ENCODE data around the gene KHK. TPM values are rescaled to one million over a fixed set of nuclear protein-coding genes. Genes with fewer than 3 reads are reported as not detected.
A peak's percentile ranks its signal among the peaks of the same experiment; 100 is the strongest.

Gene KHK
- total RNA-seq, 4 donors from 2014 or later = 1.2 to 6.1 (median 1.9) TPM

- peaks cover 0 to 19% of the 10 kb centered on the region in 2 donors for H3K36me3 ChIP-seq
- no CpG with 5 or more reads among the region's 38 CpGs for WGBS, 2 donors (ENCODE audit: low coverage in 1 of 2)
- no peak overlapping the region for H3K4me3 ChIP-seq
Measured at GRCh38 chr2:27081984-27082772, 4.4 kb upstream of the KHK start.

GRCh38 chr2:27082773-27083409 lies 3.7 kb upstream of the KHK start:
- WGBS, 2 donors (ENCODE audit: low coverage in 1 of 2) = 72 to 80% methylated on average over 1 to 4 of the region's 27 CpGs
- Histone ChIP-seq H3K4me3 (no peak overlapping the region), H3K27me3 (no peaks in the 10 kb centered on the region), H3K4me1 (peaks cover 6 to 94% (median 40%) of the 10 kb centered on the region in 3 donors), H3K9me3 (no peaks in the 10 kb centered on the region), H3K36me3 (peaks cover 0 to 19% of the 10 kb centered on the region in 2 donors), H3K27ac (peak overlapping the region in 3 of 4 donors; percentile 12 to 98 (median 96))
- TF ChIP-seq POLR2AphosphoS5 (IDR thresholded peaks at IDR 0.05) (no peak), POLR2A (IDR thresholded peaks at IDR 0.05) (no peak), CTCF (IDR thresholded peaks at IDR 0.05) (no peak), EP300 (IDR thresholded peaks at IDR 0.05) (no peak)
- ATAC-seq = no peak

More at GRCh38 chr2:27081984-27082772, 4.4 kb upstream of the KHK start:
- TF ChIP-seq POLR2A (IDR thresholded peaks at IDR 0.05) = no peak
- TF ChIP-seq CTCF (IDR thresholded peaks at IDR 0.05) = no peak
- TF ChIP-seq EP300 (IDR thresholded peaks at IDR 0.05) = no peak
- no peak for TF ChIP-seq POLR2AphosphoS5 (IDR thresholded peaks at IDR 0.05)
- Histone ChIP-seq H3K27me3 (no peaks in the 10 kb centered on the region), H3K27ac (peak overlapping the region in 2 of 4 donors; percentile 96 to 98), H3K9me3 (no peaks in the 10 kb centered on the region), H3K4me1 (peaks cover 6 to 94% (median 40%) of the 10 kb centered on the region in 3 donors)
- ATAC-seq = no peak

- no peak for ATAC-seq
- TF ChIP-seq POLR2AphosphoS5 (IDR thresholded peaks at IDR 0.05) (no peak), EP300 (IDR thresholded peaks at IDR 0.05) (no peak), POLR2A (IDR thresholded peaks at IDR 0.05) (no peak), CTCF (IDR thresholded peaks at IDR 0.05) (no peak)
- Histone ChIP-seq H3K4me3 (no peak overlapping the region), H3K27me3 (no peaks in the 10 kb centered on the region), H3K36me3 (peaks cover 0 to 19% of the 10 kb centered on the region in 2 donors), H3K4me1 (peaks cover 6 to 97% (median 37%) of the 10 kb centered on the region in 3 donors), H3K9me3 (no peaks in the 10 kb centered on the region), H3K27ac (peak overlapping the region in 3 of 4 donors; percentile 12 to 98 (median 96))
- 38 to 70% methylated on average over 1 to 8 of the region's 20 CpGs for WGBS, 2 donors (ENCODE audit: low coverage in 1 of 2)
Measured at GRCh38 chr2:27083410-27084296, 2.9 kb upstream of the KHK start.

GRCh38 chr2:27084297-27085061 lies 2.1 kb upstream of the KHK start:
- peaks cover 6 to 90% (median 37%) of the 10 kb centered on the region in 3 donors for H3K4me1 ChIP-seq

More at GRCh38 chr2:27084297-27085061, 2.1 kb upstream of the KHK start:
- no peak overlapping the region for H3K4me3 ChIP-seq
- TF ChIP-seq POLR2AphosphoS5 (IDR thresholded peaks at IDR 0.05) = no peak
- no peak for TF ChIP-seq EP300 (IDR thresholded peaks at IDR 0.05)
- TF ChIP-seq CTCF (IDR thresholded peaks at IDR 0.05) = no peak
- TF ChIP-seq POLR2A (IDR thresholded peaks at IDR 0.05) = no peak
- H3K36me3 ChIP-seq = peaks cover 0 to 19% of the 10 kb centered on the region in 2 donors
- ATAC-seq = no peak
- 60 to 92% methylated on average over 3 of the region's 6 CpGs for WGBS, 2 donors (ENCODE audit: low coverage in 1 of 2)
- H3K27me3 ChIP-seq = no peaks in the 10 kb centered on the region
- H3K27ac ChIP-seq = peak overlapping the region in 3 of 4 donors; percentile 86 to 98 (median 95)
- no peaks in the 10 kb centered on the region for H3K9me3 ChIP-seq
